SK-N-SH treated with all-trans-retinoic acid at 6 μM for 48 hours (cell line): ENCODE measurements around the gene IMMP2L.

Experiments used
- ARNTL ChIP-seq: fragments of 450-650 bp; formaldehyde crosslinking; IDR thresholded peaks from 2 replicates; pipeline ENCODE4 v1.5.0; 2020; ENCODE audit warnings: low read depth, mild to moderate bottlenecking, moderate library complexity, borderline replicate concordance
- ESRRG ChIP-seq: fragments of 250-450 bp; sonication (Bioruptor Pico); IDR thresholded peaks from 2 replicates; pipeline ENCODE4 v1.6.1; 2021; ENCODE audit warnings: mild to moderate bottlenecking
- RARB ChIP-seq: fragments of 250-450 bp; sonication (Bioruptor Pico); IDR thresholded peaks from 2 replicates; pipeline ENCODE4 v1.8.0; 2021; ENCODE audit warnings: mild to moderate bottlenecking, moderate library complexity
- ZNF565 ChIP-seq: fragments of 450-650 bp; formaldehyde crosslinking; conservative IDR thresholded peaks from 2 replicates; pipeline ENCODE4 v1.5.0; 2020; ENCODE audit warnings: low read depth, mild to moderate bottlenecking, moderate library complexity
- ZNF8 ChIP-seq: fragments of 450-650 bp; formaldehyde crosslinking; IDR thresholded peaks from 2 replicates; pipeline ENCODE4 v1.5.0; 2020; ENCODE audit warnings: mild to moderate bottlenecking, moderate library complexity
- TF ChIP-seq, protein P1 (sequence below): fragments of 250-450 bp; sonication (Bioruptor Pico); IDR thresholded peaks from 2 replicates; pipeline ENCODE4 v1.5.1; 2020; ENCODE audit warnings: low read depth, mild to moderate bottlenecking, moderate library complexity
- TF ChIP-seq, protein P2 (sequence below): fragments of 250-450 bp; sonication (Bioruptor Pico); IDR thresholded peaks from 2 replicates; pipeline ENCODE4 v1.5.0; 2020; ENCODE audit warnings: mild to moderate bottlenecking, moderate library complexity
- TF ChIP-seq, protein P3 (sequence below): fragments of 250-450 bp; sonication (Bioruptor Pico); IDR thresholded peaks from 2 replicates; pipeline ENCODE4 v1.5.1; 2021; ENCODE audit warnings: mild to moderate bottlenecking, moderate library complexity
- TF ChIP-seq, protein P4 (sequence below): fragments of 250-450 bp; sonication (Bioruptor Pico); IDR thresholded peaks from 2 replicates; pipeline ENCODE4 v1.8.0; 2020; ENCODE audit warnings: mild to moderate bottlenecking, moderate library complexity, borderline replicate concordance

DNA sequence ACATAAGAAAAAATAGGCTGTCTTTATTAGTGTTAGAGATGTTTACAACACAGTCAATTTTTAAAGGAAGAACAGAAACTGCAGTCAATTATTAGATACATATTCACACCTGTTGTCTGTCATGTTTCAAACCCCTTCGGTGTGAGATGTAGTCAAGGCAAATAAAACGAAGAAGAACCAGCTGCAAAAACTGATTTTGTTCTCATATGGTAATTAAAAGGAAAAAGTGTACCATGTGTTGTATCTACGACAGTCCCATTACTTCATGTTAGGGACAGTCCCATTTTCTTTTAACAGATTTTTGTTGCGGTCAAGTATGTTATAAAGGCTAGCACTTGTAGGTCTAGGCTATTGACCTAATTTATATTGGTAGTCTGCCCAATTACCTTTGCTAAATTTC is 321.9 kb downstream of the IMMP2L start:
- no peak for TF ChIP-seq ZNF565 (CRISPR knock-in tag)
- no peak for TF ChIP-seq ZNF8
- TF ChIP-seq, protein P1, sequence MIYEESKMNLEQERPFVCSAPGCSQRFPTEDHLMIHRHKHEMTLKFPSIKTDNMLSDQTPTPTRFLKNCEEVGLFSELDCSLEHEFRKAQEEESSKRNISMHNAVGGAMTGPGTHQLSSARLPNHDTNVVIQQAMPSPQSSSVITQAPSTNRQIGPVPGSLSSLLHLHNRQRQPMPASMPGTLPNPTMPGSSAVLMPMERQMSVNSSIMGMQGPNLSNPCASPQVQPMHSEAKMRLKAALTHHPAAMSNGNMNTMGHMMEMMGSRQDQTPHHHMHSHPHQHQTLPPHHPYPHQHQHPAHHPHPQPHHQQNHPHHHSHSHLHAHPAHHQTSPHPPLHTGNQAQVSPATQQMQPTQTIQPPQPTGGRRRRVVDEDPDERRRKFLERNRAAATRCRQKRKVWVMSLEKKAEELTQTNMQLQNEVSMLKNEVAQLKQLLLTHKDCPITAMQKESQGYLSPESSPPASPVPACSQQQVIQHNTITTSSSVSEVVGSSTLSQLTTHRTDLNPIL = no peak
- TF ChIP-seq ARNTL = no peak
- no peak for TF ChIP-seq ESRRG (CRISPR knock-in tag)
- TF ChIP-seq RARB (CRISPR knock-in tag) = no peak
- TF ChIP-seq, protein P2, sequence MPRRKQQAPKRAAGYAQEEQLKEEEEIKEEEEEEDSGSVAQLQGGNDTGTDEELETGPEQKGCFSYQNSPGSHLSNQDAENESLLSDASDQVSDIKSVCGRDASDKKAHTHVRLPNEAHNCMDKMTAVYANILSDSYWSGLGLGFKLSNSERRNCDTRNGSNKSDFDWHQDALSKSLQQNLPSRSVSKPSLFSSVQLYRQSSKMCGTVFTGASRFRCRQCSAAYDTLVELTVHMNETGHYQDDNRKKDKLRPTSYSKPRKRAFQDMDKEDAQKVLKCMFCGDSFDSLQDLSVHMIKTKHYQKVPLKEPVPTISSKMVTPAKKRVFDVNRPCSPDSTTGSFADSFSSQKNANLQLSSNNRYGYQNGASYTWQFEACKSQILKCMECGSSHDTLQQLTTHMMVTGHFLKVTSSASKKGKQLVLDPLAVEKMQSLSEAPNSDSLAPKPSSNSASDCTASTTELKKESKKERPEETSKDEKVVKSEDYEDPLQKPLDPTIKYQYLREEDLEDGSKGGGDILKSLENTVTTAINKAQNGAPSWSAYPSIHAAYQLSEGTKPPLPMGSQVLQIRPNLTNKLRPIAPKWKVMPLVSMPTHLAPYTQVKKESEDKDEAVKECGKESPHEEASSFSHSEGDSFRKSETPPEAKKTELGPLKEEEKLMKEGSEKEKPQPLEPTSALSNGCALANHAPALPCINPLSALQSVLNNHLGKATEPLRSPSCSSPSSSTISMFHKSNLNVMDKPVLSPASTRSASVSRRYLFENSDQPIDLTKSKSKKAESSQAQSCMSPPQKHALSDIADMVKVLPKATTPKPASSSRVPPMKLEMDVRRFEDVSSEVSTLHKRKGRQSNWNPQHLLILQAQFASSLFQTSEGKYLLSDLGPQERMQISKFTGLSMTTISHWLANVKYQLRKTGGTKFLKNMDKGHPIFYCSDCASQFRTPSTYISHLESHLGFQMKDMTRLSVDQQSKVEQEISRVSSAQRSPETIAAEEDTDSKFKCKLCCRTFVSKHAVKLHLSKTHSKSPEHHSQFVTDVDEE (CRISPR knock-in tag) = no peak
- TF ChIP-seq, protein P3, sequence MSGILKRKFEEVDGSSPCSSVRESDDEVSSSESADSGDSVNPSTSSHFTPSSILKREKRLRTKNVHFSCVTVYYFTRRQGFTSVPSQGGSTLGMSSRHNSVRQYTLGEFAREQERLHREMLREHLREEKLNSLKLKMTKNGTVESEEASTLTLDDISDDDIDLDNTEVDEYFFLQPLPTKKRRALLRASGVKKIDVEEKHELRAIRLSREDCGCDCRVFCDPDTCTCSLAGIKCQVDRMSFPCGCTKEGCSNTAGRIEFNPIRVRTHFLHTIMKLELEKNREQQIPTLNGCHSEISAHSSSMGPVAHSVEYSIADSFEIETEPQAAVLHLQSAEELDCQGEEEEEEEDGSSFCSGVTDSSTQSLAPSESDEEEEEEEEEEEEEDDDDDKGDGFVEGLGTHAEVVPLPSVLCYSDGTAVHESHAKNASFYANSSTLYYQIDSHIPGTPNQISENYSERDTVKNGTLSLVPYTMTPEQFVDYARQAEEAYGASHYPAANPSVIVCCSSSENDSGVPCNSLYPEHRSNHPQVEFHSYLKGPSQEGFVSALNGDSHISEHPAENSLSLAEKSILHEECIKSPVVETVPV (CRISPR knock-in tag) = no peak
- TF ChIP-seq, protein P4, sequence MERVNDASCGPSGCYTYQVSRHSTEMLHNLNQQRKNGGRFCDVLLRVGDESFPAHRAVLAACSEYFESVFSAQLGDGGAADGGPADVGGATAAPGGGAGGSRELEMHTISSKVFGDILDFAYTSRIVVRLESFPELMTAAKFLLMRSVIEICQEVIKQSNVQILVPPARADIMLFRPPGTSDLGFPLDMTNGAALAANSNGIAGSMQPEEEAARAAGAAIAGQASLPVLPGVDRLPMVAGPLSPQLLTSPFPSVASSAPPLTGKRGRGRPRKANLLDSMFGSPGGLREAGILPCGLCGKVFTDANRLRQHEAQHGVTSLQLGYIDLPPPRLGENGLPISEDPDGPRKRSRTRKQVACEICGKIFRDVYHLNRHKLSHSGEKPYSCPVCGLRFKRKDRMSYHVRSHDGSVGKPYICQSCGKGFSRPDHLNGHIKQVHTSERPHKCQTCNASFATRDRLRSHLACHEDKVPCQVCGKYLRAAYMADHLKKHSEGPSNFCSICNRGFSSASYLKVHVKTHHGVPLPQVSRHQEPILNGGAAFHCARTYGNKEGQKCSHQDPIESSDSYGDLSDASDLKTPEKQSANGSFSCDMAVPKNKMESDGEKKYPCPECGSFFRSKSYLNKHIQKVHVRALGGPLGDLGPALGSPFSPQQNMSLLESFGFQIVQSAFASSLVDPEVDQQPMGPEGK = no peak
